Neutrophil (primary cell): ENCODE data around the gene OR5K3.

Source experiments
- H3K27ac ChIP-seq: fragments of 200-600 bp; sonication (generic); 2 replicates; pipeline ENCODE4 v1.5.1; 2016; ENCODE audit warnings: mild to moderate bottlenecking, moderate library complexity
- H3K27me3 ChIP-seq: fragments of 200-600 bp; sonication (generic); 2 replicates; pipeline ENCODE4 v1.6.0; 2016; ENCODE audit warnings: mild to moderate bottlenecking
- H3K36me3 ChIP-seq: fragments of 200-600 bp; sonication (generic); 2 replicates; pipeline ENCODE4 v1.5.1; 2017
- H3K4me1 ChIP-seq, 2 experiments: fragments of 200-600 bp in 1 of 2; sonication (generic) in 1 of 2; 1 replicate in 1 of 2; 2 replicates in 1 of 2; pipeline versions ENCODE4 v1.5.1 to v1.6.1; 2013 to 2016; ENCODE audit warnings: low read depth in 1 of 2, low read length in 1 of 2, mild to moderate bottlenecking in 1 of 2, moderate library complexity in 1 of 2; ENCODE audit not compliant: control insufficient read depth in 1 of 2, insufficient read depth in 1 of 2
- H3K4me3 ChIP-seq, 2 experiments: fragments of 200-600 bp in 1 of 2; sonication (generic) in 1 of 2; 1 replicate in 1 of 2; 2 replicates in 1 of 2; pipeline ENCODE4 v1.5.1; 2013 to 2016; ENCODE audit warnings: low read depth in 1 of 2, low read length in 1 of 2, mild to moderate bottlenecking in 1 of 2, moderate library complexity in 1 of 2
- H3K9me3 ChIP-seq: fragments of 200-600 bp; sonication (generic); 2 replicates; pipeline ENCODE4 v1.5.1; 2016
- TF ChIP-seq, protein P1 (sequence below): fragments of 200-600 bp; sonication (generic); IDR thresholded peaks from 2 replicates; pipeline ENCODE4 v1.5.1; 2016; ENCODE audit warnings: antibody characterized with exemption

Gene OR5K3

DNA sequence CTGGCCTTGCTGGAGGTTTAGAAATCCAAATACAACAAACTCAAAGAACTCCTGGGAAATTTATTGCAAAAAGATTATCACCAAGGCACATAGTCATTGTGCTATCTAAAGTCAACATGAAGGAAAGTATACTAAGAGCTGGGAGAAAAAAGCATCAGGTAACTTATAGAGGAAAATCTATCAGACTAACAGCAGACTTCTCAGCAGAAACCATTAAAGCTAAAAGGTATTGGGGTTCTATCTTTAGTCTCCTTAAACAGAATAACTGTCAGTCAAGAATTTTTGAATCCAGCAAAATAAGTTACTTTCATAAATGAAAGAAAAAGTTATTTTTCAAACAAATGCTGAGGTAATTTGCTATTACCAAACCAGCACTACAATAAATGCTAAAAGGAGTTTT lies 8.0 kb downstream of the OR5K3 start:
- H3K9me3 ChIP-seq: no peaks in the 10 kb centered on the region
- no peaks in the 10 kb centered on the region for H3K4me1 ChIP-seq
- no peak overlapping the region for H3K4me3 ChIP-seq
- no peak overlapping the region for H3K27ac ChIP-seq
- no peaks in the 10 kb centered on the region for H3K36me3 ChIP-seq
- H3K27me3 ChIP-seq: no peaks in the 10 kb centered on the region
- TF ChIP-seq, protein P1, sequence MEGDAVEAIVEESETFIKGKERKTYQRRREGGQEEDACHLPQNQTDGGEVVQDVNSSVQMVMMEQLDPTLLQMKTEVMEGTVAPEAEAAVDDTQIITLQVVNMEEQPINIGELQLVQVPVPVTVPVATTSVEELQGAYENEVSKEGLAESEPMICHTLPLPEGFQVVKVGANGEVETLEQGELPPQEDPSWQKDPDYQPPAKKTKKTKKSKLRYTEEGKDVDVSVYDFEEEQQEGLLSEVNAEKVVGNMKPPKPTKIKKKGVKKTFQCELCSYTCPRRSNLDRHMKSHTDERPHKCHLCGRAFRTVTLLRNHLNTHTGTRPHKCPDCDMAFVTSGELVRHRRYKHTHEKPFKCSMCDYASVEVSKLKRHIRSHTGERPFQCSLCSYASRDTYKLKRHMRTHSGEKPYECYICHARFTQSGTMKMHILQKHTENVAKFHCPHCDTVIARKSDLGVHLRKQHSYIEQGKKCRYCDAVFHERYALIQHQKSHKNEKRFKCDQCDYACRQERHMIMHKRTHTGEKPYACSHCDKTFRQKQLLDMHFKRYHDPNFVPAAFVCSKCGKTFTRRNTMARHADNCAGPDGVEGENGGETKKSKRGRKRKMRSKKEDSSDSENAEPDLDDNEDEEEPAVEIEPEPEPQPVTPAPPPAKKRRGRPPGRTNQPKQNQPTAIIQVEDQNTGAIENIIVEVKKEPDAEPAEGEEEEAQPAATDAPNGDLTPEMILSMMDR: no peak

DNA sequence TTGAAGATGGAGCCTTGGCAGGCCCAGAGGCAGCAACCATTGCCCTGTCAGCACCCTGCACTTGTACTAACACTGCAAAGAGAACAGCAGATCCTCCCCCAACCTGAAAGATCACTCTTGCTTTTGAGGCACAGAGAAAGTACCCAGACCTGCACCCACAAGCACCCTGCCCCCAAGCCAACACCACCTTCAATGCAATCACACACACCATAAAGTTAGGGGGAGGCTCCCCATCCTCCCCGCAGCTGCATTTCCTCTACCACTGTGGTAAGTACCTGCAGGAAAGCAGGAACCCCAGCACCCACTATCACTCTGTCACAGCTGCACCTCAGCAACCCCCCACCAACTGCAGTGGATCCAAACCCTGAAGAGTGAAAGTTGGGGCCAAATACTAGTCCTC lies 12.0 kb downstream of the OR5K3 start:
- Histone ChIP-seq H3K4me1 (no peaks in the 10 kb centered on the region), H3K4me3 (no peak overlapping the region), H3K9me3 (no peaks in the 10 kb centered on the region), H3K36me3 (no peaks in the 10 kb centered on the region), H3K27me3 (no peaks in the 10 kb centered on the region), H3K27ac (no peak overlapping the region)
- TF ChIP-seq, protein P1: no peak

DNA sequence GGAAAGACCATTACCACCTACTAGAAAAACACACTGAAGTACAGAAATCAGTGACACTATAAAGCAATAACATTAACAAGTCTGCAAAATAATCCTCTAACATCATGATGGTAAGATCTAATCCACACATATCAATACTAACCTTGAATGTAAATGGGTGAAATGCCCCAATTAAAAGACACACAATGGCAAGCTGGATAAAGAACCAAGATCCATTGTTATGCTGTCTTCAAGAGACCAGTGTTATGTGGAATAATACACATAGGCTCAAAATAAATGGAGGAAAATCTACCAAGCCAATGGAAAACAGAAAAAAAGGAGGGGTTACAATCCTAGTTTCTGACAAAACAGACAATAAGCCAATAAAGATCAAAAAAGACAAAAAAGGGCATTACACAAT lies 13.5 kb downstream of the OR5K3 start:
- Histone ChIP-seq H3K4me3 (no peak overlapping the region), H3K9me3 (no peaks in the 10 kb centered on the region), H3K27me3 (no peaks in the 10 kb centered on the region), H3K4me1 (no peaks in the 10 kb centered on the region), H3K36me3 (no peaks in the 10 kb centered on the region), H3K27ac (no peak overlapping the region)
- TF ChIP-seq, protein P1: no peak

DNA sequence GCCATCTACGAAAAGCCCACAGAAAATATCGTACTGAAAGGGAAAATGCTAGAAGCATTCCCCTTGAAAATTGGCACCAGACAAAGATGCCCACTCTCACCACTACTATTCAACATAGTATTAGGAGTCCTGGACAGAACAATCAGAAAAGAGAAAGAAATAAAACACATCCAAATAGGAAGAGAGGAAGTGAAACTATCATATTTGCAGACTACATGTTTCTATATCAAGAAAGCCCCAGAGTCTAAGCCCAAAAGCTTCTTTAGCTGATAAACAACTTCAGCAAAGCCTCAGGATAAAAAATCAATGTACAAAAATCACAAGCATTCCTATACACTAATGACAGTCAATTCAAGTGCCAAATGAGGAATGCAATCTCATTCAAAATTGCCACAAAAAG lies 15.6 kb downstream of the OR5K3 start:
- Histone ChIP-seq H3K36me3 (no peaks in the 10 kb centered on the region), H3K27me3 (no peaks in the 10 kb centered on the region), H3K4me1 (no peaks in the 10 kb centered on the region), H3K4me3 (no peak overlapping the region), H3K27ac (no peak overlapping the region), H3K9me3 (no peaks in the 10 kb centered on the region)
- TF ChIP-seq, protein P1: no peak

DNA sequence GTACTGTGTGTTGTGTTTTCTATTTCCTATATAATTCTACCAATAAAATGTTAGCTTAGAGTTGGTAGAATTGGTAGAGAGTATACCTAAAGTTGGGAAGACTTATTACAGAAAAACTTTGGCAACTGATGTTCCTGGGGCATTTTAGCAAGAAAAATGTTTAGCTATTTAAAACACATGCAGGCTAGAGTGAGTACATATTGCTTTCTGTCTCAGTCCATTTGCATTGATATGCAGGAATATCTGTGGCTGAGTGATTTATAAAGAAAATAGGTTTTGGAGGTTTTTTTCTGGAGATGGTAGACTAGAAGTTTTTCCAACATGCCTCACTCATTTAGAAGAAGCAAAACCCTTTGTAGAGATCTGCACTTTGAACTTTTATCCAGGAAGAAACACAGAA lies 42.1 kb downstream of the OR5K3 start:
- Histone ChIP-seq H3K27me3 (no peaks in the 10 kb centered on the region), H3K4me1 (no peaks in the 10 kb centered on the region), H3K36me3 (no peaks in the 10 kb centered on the region), H3K4me3 (no peak overlapping the region), H3K9me3 (no peaks in the 10 kb centered on the region), H3K27ac (no peak overlapping the region)
- TF ChIP-seq, protein P1: no peak

DNA sequence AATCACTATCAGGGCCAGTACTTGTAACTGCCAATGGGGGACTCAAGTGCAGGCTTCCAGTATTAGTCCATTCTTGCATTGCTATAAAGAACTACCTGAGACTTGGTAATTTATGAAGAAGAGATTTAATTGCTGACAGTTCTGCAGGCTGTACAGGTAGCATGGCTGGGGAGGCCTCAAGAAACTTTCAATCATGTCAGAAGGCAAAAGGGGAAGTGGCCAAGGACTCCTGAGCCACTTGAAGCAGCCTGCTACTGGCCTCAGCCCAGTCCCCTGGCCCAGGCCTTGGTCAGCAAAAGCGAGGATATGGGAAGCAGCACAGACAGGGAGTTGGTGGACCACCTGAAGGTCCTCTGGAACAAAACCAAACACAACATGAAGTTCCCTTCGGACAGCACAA lies 43.3 kb downstream of the OR5K3 start:
- Histone ChIP-seq H3K4me1 (no peaks in the 10 kb centered on the region), H3K36me3 (no peaks in the 10 kb centered on the region), H3K4me3 (no peak overlapping the region), H3K27ac (no peak overlapping the region), H3K27me3 (no peaks in the 10 kb centered on the region), H3K9me3 (no peaks in the 10 kb centered on the region)
- TF ChIP-seq, protein P1: no peak
